KMS-11 (cell line): ENCODE measurements around the gene MEIOC.
"Not testable (repeated sequence)": the region's sequence is repeated elsewhere in the genome, so short reads cannot be mapped to it uniquely, and the experiment has no call there.

ENCODE experiments used
- H2AFZ ChIP-seq: fragments of 200-600 bp; sonication (generic); 2 replicates; pipeline ENCODE4 v1.6.1; 2016; ENCODE audit warnings: antibody characterized with exemption, mixed run types, low read depth
- H3K27ac ChIP-seq: fragments of 200-600 bp; sonication (generic); 2 replicates; pipeline ENCODE4 v1.6.1; 2016; ENCODE audit warnings: mild to moderate bottlenecking, mixed run types
- H3K27me3 ChIP-seq: fragments of 200-600 bp; sonication (generic); 2 replicates; pipeline ENCODE4 v1.6.1; 2017; ENCODE audit warnings: mild to moderate bottlenecking, low read depth, mixed run types, moderate library complexity; ENCODE audit not compliant: insufficient read depth
- H3K36me3 ChIP-seq: fragments of 200-600 bp; sonication (generic); 2 replicates; pipeline ENCODE4 v1.6.1; 2017; ENCODE audit warnings: mild to moderate bottlenecking, mixed run types; ENCODE audit not compliant: insufficient read depth
- H3K4me1 ChIP-seq: fragments of 200-600 bp; sonication (generic); 2 replicates; pipeline ENCODE4 v1.6.1; 2016; ENCODE audit warnings: mild to moderate bottlenecking, low read depth, mixed run types; ENCODE audit not compliant: poor library complexity, severe bottlenecking
- H3K4me2 ChIP-seq: fragments of 200-600 bp; sonication (generic); 2 replicates; pipeline ENCODE4 v1.7.0; 2016; ENCODE audit warnings: mild to moderate bottlenecking, mixed run types
- H3K4me3 ChIP-seq: fragments of 200-600 bp; sonication (generic); IDR thresholded peaks from 2 replicates; pipeline ENCODE4 v1.6.1; 2017; ENCODE audit warnings: low read depth, low read length, mixed read lengths; ENCODE audit not compliant: insufficient read depth
- H3K79me2 ChIP-seq: fragments of 200-600 bp; sonication (generic); 2 replicates; pipeline ENCODE4 v1.6.1; 2016; ENCODE audit warnings: low read depth, mixed run types; ENCODE audit not compliant: insufficient read depth
- H3K9ac ChIP-seq: fragments of 200-600 bp; sonication (generic); 2 replicates; pipeline ENCODE4 v1.6.1; 2016; ENCODE audit warnings: mild to moderate bottlenecking, mixed run types
- H4K20me1 ChIP-seq: fragments of 200-600 bp; sonication (generic); 2 replicates; pipeline ENCODE4 v1.6.1; 2016; ENCODE audit warnings: mild to moderate bottlenecking, mixed run types; ENCODE audit not compliant: insufficient read depth
- CTCF ChIP-seq: fragments of 200-600 bp; sonication (generic); conservative IDR thresholded peaks from 2 replicates; pipeline ENCODE4 v1.6.1; 2017; ENCODE audit warnings: low read depth, mild to moderate bottlenecking, antibody characterized with exemption, low read length, moderate library complexity, mixed read lengths

The MEIOC gene

GRCh38 chr17:44610331-44610730 lies 45.9 kb upstream of the MEIOC start:
- no peak for TF ChIP-seq CTCF

GRCh38 chr17:44610871-44611270 lies 45.4 kb upstream of the MEIOC start:
- Histone ChIP-seq H3K9ac (no peak overlapping the region), H3K27me3 (no peaks in the 10 kb centered on the region; the same call in 1 of the 2 replicates), H3K4me3 (no peak overlapping the region), H3K4me1 (no peaks in the 10 kb centered on the region), H3K79me2 (no peaks in the 10 kb centered on the region), H3K36me3 (no peaks in the 10 kb centered on the region), H4K20me1 (no peaks in the 10 kb centered on the region), H3K27ac (no peak overlapping the region), H2AFZ (no peak overlapping the region), H3K4me2 (no peak overlapping the region)
- no peak for TF ChIP-seq CTCF

More at GRCh38 chr17:44610331-44610730, 45.9 kb upstream of the MEIOC start:
- Histone ChIP-seq H3K79me2 (no peaks in the 10 kb centered on the region), H2AFZ (no peak overlapping the region), H3K4me1 (no peaks in the 10 kb centered on the region), H3K36me3 (no peaks in the 10 kb centered on the region), H3K27ac (no peak overlapping the region), H3K4me3 (no peak overlapping the region), H3K27me3 (no peaks in the 10 kb centered on the region; the same call in 1 of the 2 replicates), H3K4me2 (no peak overlapping the region), H3K9ac (no peak overlapping the region), H4K20me1 (no peaks in the 10 kb centered on the region)

- no peaks in the 10 kb centered on the region for H3K36me3 ChIP-seq
- H3K4me3 ChIP-seq = no peak overlapping the region
- no peak overlapping the region for H2AFZ ChIP-seq
- H3K4me2 ChIP-seq = no peak overlapping the region
- no peaks in the 10 kb centered on the region for H3K79me2 ChIP-seq
- H3K4me1 ChIP-seq = peaks cover 12% of the 10 kb centered on the region
- no peaks in the 10 kb centered on the region for H3K27me3 ChIP-seq
- no peaks in the 10 kb centered on the region for H4K20me1 ChIP-seq
- no peak overlapping the region for H3K27ac ChIP-seq
- TF ChIP-seq CTCF = no peak
- no peak overlapping the region for H3K9ac ChIP-seq
Observed at GRCh38 chr17:44614862-44615261, 41.4 kb upstream of the MEIOC start.

DNA sequence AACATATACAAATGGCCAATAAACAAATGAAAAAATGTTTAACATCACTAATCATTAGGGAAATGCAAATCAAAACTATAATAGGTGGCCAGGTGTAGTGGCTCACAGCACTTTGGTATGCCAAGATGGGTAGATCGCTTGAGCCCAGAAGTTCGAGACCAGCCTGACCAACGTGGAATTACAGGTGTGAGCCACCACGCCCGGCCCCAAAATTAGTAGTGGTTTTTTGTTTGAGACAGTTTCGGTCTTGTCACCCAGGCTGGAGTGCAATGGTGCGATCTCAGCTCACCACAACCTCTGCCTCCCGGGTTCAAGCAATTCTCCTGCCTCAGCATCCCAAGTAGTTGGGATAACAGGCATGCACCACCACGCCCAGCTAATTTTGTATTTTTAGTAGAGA lies 37.6 kb upstream of the MEIOC start:
- not testable (repeated sequence) for H4K20me1 ChIP-seq, H3K27ac ChIP-seq, H3K27me3 ChIP-seq, H3K9ac ChIP-seq, H2AFZ ChIP-seq, H3K36me3 ChIP-seq, H3K79me2 ChIP-seq, H3K4me3 ChIP-seq
- Histone ChIP-seq H3K4me2 (peak overlapping the region; percentile 7; the same call in 1 of the 2 replicates), H3K4me1 (peaks cover 12% of the 10 kb centered on the region)

GRCh38 chr17:44623070-44623725 lies 33.1 kb upstream of the MEIOC start:
- no peak overlapping the region for H2AFZ ChIP-seq
- H3K27ac ChIP-seq = no peak overlapping the region
- TF ChIP-seq CTCF = no peak
- no peak overlapping the region for H3K4me2 ChIP-seq
- peaks cover 15% of the 10 kb centered on the region for H3K4me1 ChIP-seq
- H3K9ac ChIP-seq = no peak overlapping the region
- H3K4me3 ChIP-seq = no peak overlapping the region
- H4K20me1 ChIP-seq = no peaks in the 10 kb centered on the region
- H3K79me2 ChIP-seq = no peaks in the 10 kb centered on the region
- H3K27me3 ChIP-seq = no peaks in the 10 kb centered on the region
- H3K36me3 ChIP-seq = no peaks in the 10 kb centered on the region
